K562 (cell line): ENCODE results near the gene IL4I1. TPM values are rescaled to one million over a fixed set of nuclear protein-coding genes. Genes with fewer than 3 reads are reported as not detected.

Experiments
- ATAC-seq: fragments of 200-7000 bp; cut with Tn5 transposase; 3 replicates; pipeline ENCODE4 v1.9.1; 2020; ENCODE audit warnings: moderate library complexity
- BruUV-seq: library from RNA; stranded (reverse); fragments of 400-500 nt; replicated peaks from 2 replicates; lab custom pipeline; 2021; lab: Mats Ljungman, UMichigan
- CTCF ChIA-PET: fragments of 300-600 bp; formaldehyde crosslinking; extraction: SDS; loops from one replicate; lab custom pipeline; 2021; ENCODE audit warnings: low intra/inter-chr PET ratio; lab: Yijun Ruan, JAX
- POLR2A ChIA-PET: fragments of 300-600, 350-650 bp; sonication (Branson Sonifier 250); formaldehyde crosslinking; extraction: SDS; loops from one replicate; lab custom pipeline; 2021; ENCODE audit warnings: antibody characterized with exemption, inconsistent platforms; lab: Yijun Ruan, JAX
- DNase-seq, 4 experiments: peaks; one replicate each; pipeline versions ENCODE4 v3.0.0 to v3.0.0-alpha.2; 2011 to 2018; ENCODE audit warnings: low spot score in 3 of 4, mixed read lengths in 3 of 4; ENCODE audit errors: extremely low read depth in 1 of 4
- FAIRE-seq: peaks from 2 replicates; lab custom pipeline; 2011; peaks lifted over from hg19 to GRCh38; lab: Jason Lieb, UNC
- H2AFZ ChIP-seq: 2 replicates; pipeline ENCODE4 v1.6.0; 2011; ENCODE audit warnings: low read depth, low read length, control low read depth, inconsistent platforms
- H3K27ac ChIP-seq: fragments of 200-600 bp; 3 replicates; pipeline ENCODE4 v1.8.0; 2011; ENCODE audit warnings: low read depth, mild to moderate bottlenecking, control low read depth, inconsistent platforms, low read length, moderate library complexity, mixed read lengths; ENCODE audit errors: extremely low read depth
- H3K27me3 ChIP-seq, 2 experiments: fragments of 300-600 bp in 1 of 2; 2 replicates in 1 of 2; 3 replicates in 1 of 2; pipeline versions ENCODE4 v1.6.0 to v1.8.0; 2011; ENCODE audit warnings: inconsistent platforms in 2 of 2, low read length in 2 of 2, mild to moderate bottlenecking in 1 of 2, mixed read lengths in 1 of 2, moderate library complexity in 1 of 2; ENCODE audit not compliant: control insufficient read depth in 2 of 2, insufficient read depth in 2 of 2
- H3K36me3 ChIP-seq: fragments of 300-600 bp; 3 replicates; pipeline ENCODE4 v1.8.0; 2011; ENCODE audit warnings: mild to moderate bottlenecking, low read length, inconsistent platforms; ENCODE audit not compliant: control insufficient read depth, insufficient read depth
- H3K4me1 ChIP-seq, 2 experiments: fragments of 200-600 bp in 1 of 2; replicated peaks in 1 of 2; 2 replicates in 1 of 2; 3 replicates in 1 of 2; pipeline versions ENCODE4 v1.5.1 to v1.8.0; 2011; ENCODE audit warnings: inconsistent platforms in 2 of 2, low read length in 2 of 2, mild to moderate bottlenecking in 1 of 2, mixed read lengths in 1 of 2, moderate library complexity in 1 of 2; ENCODE audit not compliant: control insufficient read depth in 2 of 2, insufficient read depth in 2 of 2
- H3K4me2 ChIP-seq: 2 replicates; pipeline ENCODE4 v1.6.1; 2011; ENCODE audit warnings: low read length, control low read depth, inconsistent platforms, mixed read lengths; ENCODE audit not compliant: insufficient read depth
- H3K4me3 ChIP-seq: fragments of 200-600 bp; sonication (generic), shearing (Covaris generic); 2 replicates; pipeline ENCODE4 v1.5.1; 2016; ENCODE audit warnings: control low read depth, inconsistent platforms
- H3K79me2 ChIP-seq: fragments of 200-600 bp; 3 replicates; pipeline ENCODE4 v1.8.0; 2011; ENCODE audit warnings: low read length, inconsistent platforms; ENCODE audit not compliant: control insufficient read depth, insufficient read depth
- H3K9ac ChIP-seq, 2 experiments: 2 replicates each; pipeline versions ENCODE4 v1.6.0 to v1.6.1; 2011; ENCODE audit warnings: low read depth in 2 of 2, low read length in 2 of 2, control low read depth in 1 of 2, inconsistent platforms in 1 of 2, mild to moderate bottlenecking in 1 of 2, mixed read lengths in 1 of 2; ENCODE audit not compliant: insufficient read depth in 1 of 2
- H3K9me1 ChIP-seq: one replicate; pipeline ENCODE4 v1.6.0; 2011; ENCODE audit warnings: inconsistent platforms, mild to moderate bottlenecking, low read length, moderate library complexity; ENCODE audit not compliant: control insufficient read depth, insufficient read depth
- H3K9me3 ChIP-seq: replicated peaks from 2 replicates; pipeline ENCODE4 v1.5.1; 2011; ENCODE audit warnings: low read depth, low read length, inconsistent platforms; ENCODE audit not compliant: control insufficient read depth, insufficient read depth
- H4K20me1 ChIP-seq: replicated peaks from 2 replicates; pipeline ENCODE4 v1.6.1; 2011; ENCODE audit warnings: low read length, inconsistent platforms, mixed read lengths; ENCODE audit not compliant: control insufficient read depth, insufficient read depth
- CBFB ChIP-seq: sonication (generic); formaldehyde crosslinking; IDR thresholded peaks from 2 replicates; pipeline ENCODE4 v1.4.0; 2020; ENCODE audit warnings: mild to moderate bottlenecking, missing genetic modification reagents
- ESRRB ChIP-seq: fragments of 250-450 bp; sonication (Bioruptor Pico); IDR thresholded peaks from 2 replicates; pipeline ENCODE4 v1.5.0; 2020; ENCODE audit warnings: mild to moderate bottlenecking, moderate library complexity, borderline replicate concordance
- MAZ ChIP-seq, 2 experiments: fragments of 450-650 bp in 1 of 2; sonication (generic) in 1 of 2; formaldehyde crosslinking; IDR thresholded peaks in 1 of 2; conservative IDR thresholded peaks in 1 of 2; 2 replicates each; pipeline versions ENCODE4 v1.4.0 to v1.5.0; 2020; ENCODE audit warnings: mild to moderate bottlenecking in 1 of 2, missing genetic modification reagents in 1 of 2
- MCM2 ChIP-seq: fragments of 450-650 bp; IDR thresholded peaks from 2 replicates; pipeline ENCODE4 v1.6.1; 2017; ENCODE audit warnings: low read depth, mild to moderate bottlenecking
- NFXL1 ChIP-seq: fragments of 450-650 bp; formaldehyde crosslinking; IDR thresholded peaks from 2 replicates; pipeline ENCODE4 v1.4.0; 2021; ENCODE audit warnings: mild to moderate bottlenecking
- NUFIP1 ChIP-seq: fragments of 450-650 bp; IDR thresholded peaks from 2 replicates; pipeline ENCODE4 v1.6.1; 2018; ENCODE audit not compliant: partially characterized antibody
- RAD21 ChIP-seq, 2 experiments: fragments of 250-450 bp in 1 of 2; fragments of 450-650 bp in 1 of 2; sonication (Bioruptor Pico) in 1 of 2; formaldehyde crosslinking in 1 of 2; IDR thresholded peaks in 1 of 2; conservative IDR thresholded peaks in 1 of 2; 2 replicates each; pipeline versions ENCODE4 v1.4.0 to v1.8.0; 2020 to 2022; ENCODE audit warnings: mild to moderate bottlenecking in 2 of 2, moderate library complexity in 1 of 2
- SRF ChIP-seq, 2 experiments: fragments of 250-450, 450-650 bp in 1 of 2; sonication (Bioruptor Pico) in 1 of 2; sonication (generic) in 1 of 2; formaldehyde crosslinking; IDR thresholded peaks; 2 replicates each; pipeline versions ENCODE4 v1.5.0 to v1.5.1; 2020 to 2022; ENCODE audit warnings: mild to moderate bottlenecking in 1 of 2, missing genetic modification reagents in 1 of 2
- ZBTB34 ChIP-seq: fragments of 250-450 bp; sonication (Bioruptor Pico); IDR thresholded peaks from 2 replicates; pipeline ENCODE4 v1.8.0; 2021; ENCODE audit warnings: mild to moderate bottlenecking, moderate library complexity
- ZFP1 ChIP-seq: fragments of 450-650 bp; formaldehyde crosslinking; IDR thresholded peaks from 2 replicates; pipeline ENCODE4 v1.4.0; 2020; ENCODE audit warnings: mild to moderate bottlenecking, mixed read lengths
- ZNF175 ChIP-seq: fragments of 200-800 bp; sonication (Bioruptor generic); IDR thresholded peaks from 2 replicates; pipeline ENCODE4 v1.6.1; 2016; ENCODE audit warnings: low read depth, mild to moderate bottlenecking, missing genetic modification characterization, missing compliant biosample characterization
- ZNF347 ChIP-seq: fragments of 450-650 bp; formaldehyde crosslinking; IDR thresholded peaks from 2 replicates; pipeline ENCODE4 v1.4.0; 2020; ENCODE audit warnings: low read depth, mild to moderate bottlenecking, moderate library complexity
- ZZZ3 ChIP-seq: fragments of 450-650 bp; IDR thresholded peaks from 2 replicates; pipeline ENCODE4 v1.6.1; 2016; ENCODE audit warnings: antibody characterized with exemption, mild to moderate bottlenecking, moderate library complexity
- WGBS: fragments of 100-300 bp; shearing (Covaris generic); methylation state at CpG from one replicate; pipeline ENCODE4 v1.1.6; 2016; ENCODE audit warnings: low coverage, mixed read lengths; ENCODE audit not compliant: insufficient coverage; ENCODE audit errors: missing lambda C conversion rate; 5-methylcytosine and 5-hydroxymethylcytosine counted together
- in situ Hi-C: fragments of 300-500 bp; cut with MboI; formaldehyde crosslinking; loops from 4 replicates; pipeline ENCODE4 v1.15.0; 2018; ENCODE audit warnings: inconsistent platforms, mixed read lengths
- intact Hi-C: fragments of 100-400 bp; cut with micrococcal nuclease; formaldehyde crosslinking; loops from 2 replicates; pipeline ENCODE4 v1.14.2; 2022
- polyA plus RNA-seq, 8 experiments: library from polyadenylated mRNA; depleted of rRNA in 4 of 8; stranded (reverse) in 5 of 8; unstranded in 3 of 8; fragments of >200 nt; fragmentation: Nextera tagmentation in 2 of 8; fragmentation: Illumina TruSeq in 1 of 8; extraction: Ambion mirVana in 2 of 8; extraction: Trizol in 1 of 8; gene quantifications; 2 replicates each; pipeline versions ENCODE4 v1.2.1 to v1.2.3, GENCODE V29; 2011 to 2014; ENCODE audit warnings: inconsistent platforms in 1 of 8, missing spikeins in 1 of 8
- total RNA-seq, 7 experiments: library from RNA; depleted of rRNA in 6 of 7; stranded (reverse); fragments of >200 nt in 6 of 7; fragmentation: Illumina TruSeq in 2 of 7; extraction: Trizol in 2 of 7; gene quantifications; 2 replicates each; pipeline versions ENCODE4 v1.2.1 to v1.2.3, GENCODE V29; 2011 to 2021; ENCODE audit warnings: low replicate concordance in 1 of 7
- TF ChIP-seq, protein P1 (sequence below): fragments of 450-650 bp; IDR thresholded peaks from 2 replicates; pipeline ENCODE4 v1.6.1; 2016; ENCODE audit warnings: antibody characterized with exemption

The IL4I1 gene
- total and polyA plus RNA-seq, 9 of the 15 experiments (the other 6 are each of a cell fraction or from before 2014, with no cell fraction given): 0.06 to 0.95 (median 0.43) TPM; not detected in 2

DNA sequence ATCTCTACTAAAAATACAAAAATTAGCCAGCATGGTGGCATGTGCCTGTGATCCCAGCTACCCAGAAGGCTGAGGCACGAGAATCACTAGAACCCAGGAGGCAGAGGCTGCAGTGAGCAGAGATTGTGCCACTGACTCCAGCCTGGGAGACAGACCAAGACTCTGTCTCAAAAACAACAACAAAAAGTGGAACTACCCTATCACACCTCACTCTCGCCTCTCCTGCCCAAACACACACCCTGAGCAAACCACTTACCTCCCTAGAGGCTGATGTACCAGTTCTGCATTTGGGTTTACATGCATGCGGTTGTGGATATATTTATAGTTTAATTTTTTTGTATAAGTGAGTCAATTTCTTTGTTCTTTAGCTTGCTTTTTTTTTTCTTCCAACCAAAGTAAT is 53.4 kb downstream of the IL4I1 start:
- in situ Hi-C loops: no loop called here
- FAIRE-seq: no peak
- 0 out of 2 replicates have a peak, but pooled peaks cover 3% of the 10 kb centered on the region for H3K9me3 ChIP-seq
- H2AFZ ChIP-seq: no peak overlapping the region
- TF ChIP-seq MAZ (CRISPR knock-in tag; conservative IDR thresholded peaks at IDR 0.05 in 1 of 2, IDR thresholded peaks at IDR 0.05 in 1 of 2): no peak
- no peak for TF ChIP-seq ZNF347 (CRISPR knock-in tag)
- TF ChIP-seq ZNF175 (CRISPR knock-in tag): no peak
- no peak for TF ChIP-seq CBFB (CRISPR knock-in tag)
- TF ChIP-seq ZZZ3: no peak
- no peak for TF ChIP-seq ZBTB34 (CRISPR knock-in tag)
- TF ChIP-seq SRF (CRISPR knock-in tag; IDR thresholded peaks at IDR 0.05): no peak
- no peak for TF ChIP-seq NFXL1 (CRISPR knock-in tag)
- TF ChIP-seq MCM2: no peak
- TF ChIP-seq NUFIP1: no peak
- TF ChIP-seq RAD21 (CRISPR knock-in tag; conservative IDR thresholded peaks at IDR 0.05 in 1 of 2, IDR thresholded peaks at IDR 0.05 in 1 of 2): no peak
- no peak for TF ChIP-seq ZFP1
- no peak for TF ChIP-seq ESRRB (CRISPR knock-in tag)
- TF ChIP-seq, protein P1, sequence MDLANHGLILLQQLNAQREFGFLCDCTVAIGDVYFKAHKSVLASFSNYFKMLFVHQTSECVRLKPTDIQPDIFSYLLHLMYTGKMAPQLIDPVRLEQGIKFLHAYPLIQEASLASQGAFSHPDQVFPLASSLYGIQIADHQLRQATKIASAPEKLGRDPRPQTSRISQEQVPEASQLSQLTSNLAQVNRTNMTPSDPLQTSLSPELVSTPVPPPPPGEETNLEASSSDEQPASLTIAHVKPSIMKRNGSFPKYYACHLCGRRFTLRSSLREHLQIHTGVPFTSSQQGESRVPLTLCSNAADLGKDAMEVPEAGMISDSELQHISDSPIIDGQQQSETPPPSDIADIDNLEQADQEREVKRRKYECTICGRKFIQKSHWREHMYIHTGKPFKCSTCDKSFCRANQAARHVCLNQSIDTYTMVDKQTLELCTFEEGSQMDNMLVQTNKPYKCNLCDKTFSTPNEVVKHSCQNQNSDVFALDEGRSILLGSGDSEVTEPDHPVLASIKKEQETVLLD: no peak
- no peaks in the 10 kb centered on the region for H3K27me3 ChIP-seq
- H4K20me1 ChIP-seq: no peaks in the 10 kb centered on the region
- H3K4me3 ChIP-seq: no peak overlapping the region
- intact Hi-C loops: no loop called here
- DNase-seq: no peak
- ChIA-PET POLR2A (interaction anchor here (0.6 to 1.3 kb wide), 2 partner anchors 8 to 250 kb away, joined by 3 to 5 read pairs; no protein-coding TSS in a partner anchor), CTCF (no interaction called here)
- ATAC-seq: no peak
- no TSS peak for BruUV-seq
- H3K9ac ChIP-seq: no peak overlapping the region
- peaks cover 26% of the 10 kb centered on the region for H3K36me3 ChIP-seq
- H3K9me1 ChIP-seq: peaks cover 3% of the 10 kb centered on the region
- no peaks in the 10 kb centered on the region for H3K79me2 ChIP-seq
- WGBS: 80% methylated on average over 3 of the region's 3 CpGs
- peaks cover 9 to 12% of the 10 kb centered on the region in 2 experiments for H3K4me1 ChIP-seq
- no peak overlapping the region for H3K27ac ChIP-seq
- no peak overlapping the region for H3K4me2 ChIP-seq
